PC-9 (cell line): ENCODE measurements around the gene FOXP1. TPM values are rescaled to one million over a fixed set of nuclear protein-coding genes. Genes with fewer than 3 reads are reported as not detected.

Source experiments
- BruUV-seq: library from RNA; stranded (reverse); fragments of 400-500 nt; replicated peaks from 2 replicates; lab custom pipeline; 2021; lab: Mats Ljungman, UMichigan
- CTCF ChIA-PET: fragments of 300-600 bp; sonication (Branson Sonifier 250); formaldehyde crosslinking; loops from one replicate; lab custom pipeline; 2022; ENCODE audit warnings: antibody characterized with exemption; lab: Charles Lee
- POLR2A ChIA-PET: fragments of 300-600 bp; sonication (Branson Sonifier 250); formaldehyde crosslinking; loops from one replicate; lab custom pipeline; 2022; ENCODE audit warnings: antibody characterized with exemption; ENCODE audit not compliant: unreplicated experiment; lab: Charles Lee
- DNase-seq, 2 experiments: peaks; one replicate each; pipeline versions ENCODE4 v3.0.0 to v3.0.0-alpha.2; 2015 to 2022; ENCODE audit warnings: mixed read lengths in 1 of 2
- H2AFZ ChIP-seq: fragments of 200-600 bp; sonication (generic); 2 replicates; pipeline ENCODE4 v1.8.1; 2017; ENCODE audit warnings: antibody characterized with exemption
- H3F3A ChIP-seq: fragments of 200-600 bp; sonication (generic); 2 replicates; pipeline ENCODE4 v1.8.1; 2017; ENCODE audit warnings: antibody characterized with exemption, mild to moderate bottlenecking, low read depth; ENCODE audit not compliant: insufficient read depth
- H3K27ac ChIP-seq: fragments of 200-600 bp; sonication (generic); 2 replicates; pipeline ENCODE4 v1.6.1; 2016; ENCODE audit warnings: mixed run types
- H3K27me3 ChIP-seq: fragments of 200-600 bp; sonication (generic); 2 replicates; pipeline ENCODE4 v1.6.1; 2016; ENCODE audit warnings: low read depth, mixed run types; ENCODE audit not compliant: insufficient read depth
- H3K36me3 ChIP-seq: fragments of 200-600 bp; sonication (generic); 2 replicates; pipeline ENCODE4 v1.6.1; 2016; ENCODE audit warnings: low read depth, mixed run types
- H3K4me1 ChIP-seq: fragments of 200-600 bp; sonication (generic); replicated peaks from 2 replicates; pipeline ENCODE4 v1.6.1; 2016; ENCODE audit warnings: mixed run types; ENCODE audit not compliant: insufficient read depth
- H3K4me2 ChIP-seq: fragments of 200-600 bp; sonication (generic); 2 replicates; pipeline ENCODE4 v1.6.1; 2017; ENCODE audit warnings: mixed run types
- H3K4me3 ChIP-seq: fragments of 200-600 bp; sonication (generic); 2 replicates; pipeline ENCODE4 v1.6.1; 2016; ENCODE audit warnings: mixed run types
- H3K79me2 ChIP-seq: fragments of 200-600 bp; sonication (generic); 2 replicates; pipeline ENCODE4 v1.6.1; 2017; ENCODE audit warnings: low read depth, mixed run types
- H3K9me2 ChIP-seq: fragments of 200-600 bp; sonication (generic); 2 replicates; pipeline ENCODE4 v1.8.1; 2017; ENCODE audit warnings: mild to moderate bottlenecking; ENCODE audit not compliant: insufficient read depth
- H3K9me3 ChIP-seq: fragments of 200-600 bp; sonication (generic); 2 replicates; pipeline ENCODE4 v1.8.1; 2016; ENCODE audit warnings: low read depth; ENCODE audit not compliant: insufficient read depth
- H4K20me1 ChIP-seq: fragments of 200-600 bp; sonication (generic); 2 replicates; pipeline ENCODE4 v1.8.1; 2017; ENCODE audit not compliant: insufficient read depth
- EZH2 ChIP-seq: fragments of 200-600 bp; sonication (generic); IDR thresholded peaks from 2 replicates; pipeline ENCODE4 v1.8.0; 2017; ENCODE audit warnings: antibody characterized with exemption, low read depth
- intact Hi-C: fragments of 100-400 bp; cut with micrococcal nuclease; formaldehyde crosslinking; loops from one replicate; pipeline ENCODE4 v1.10.0; 2022; ENCODE audit not compliant: unreplicated experiment
- total RNA-seq: library from RNA; stranded (reverse); gene quantifications from 2 replicates; pipeline ENCODE4 v1.2.3, GENCODE V29; 2021
- TF ChIP-seq, protein P1 (sequence below): fragments of 200-600 bp; sonication (generic); conservative IDR thresholded peaks from 2 replicates; pipeline ENCODE4 v1.6.1; 2017; ENCODE audit warnings: mixed run types, antibody characterized with exemption, mild to moderate bottlenecking, moderate library complexity

FOXP1 gene
- total RNA-seq, 1 experiment from 2014 or later: 33.3 TPM

DNA sequence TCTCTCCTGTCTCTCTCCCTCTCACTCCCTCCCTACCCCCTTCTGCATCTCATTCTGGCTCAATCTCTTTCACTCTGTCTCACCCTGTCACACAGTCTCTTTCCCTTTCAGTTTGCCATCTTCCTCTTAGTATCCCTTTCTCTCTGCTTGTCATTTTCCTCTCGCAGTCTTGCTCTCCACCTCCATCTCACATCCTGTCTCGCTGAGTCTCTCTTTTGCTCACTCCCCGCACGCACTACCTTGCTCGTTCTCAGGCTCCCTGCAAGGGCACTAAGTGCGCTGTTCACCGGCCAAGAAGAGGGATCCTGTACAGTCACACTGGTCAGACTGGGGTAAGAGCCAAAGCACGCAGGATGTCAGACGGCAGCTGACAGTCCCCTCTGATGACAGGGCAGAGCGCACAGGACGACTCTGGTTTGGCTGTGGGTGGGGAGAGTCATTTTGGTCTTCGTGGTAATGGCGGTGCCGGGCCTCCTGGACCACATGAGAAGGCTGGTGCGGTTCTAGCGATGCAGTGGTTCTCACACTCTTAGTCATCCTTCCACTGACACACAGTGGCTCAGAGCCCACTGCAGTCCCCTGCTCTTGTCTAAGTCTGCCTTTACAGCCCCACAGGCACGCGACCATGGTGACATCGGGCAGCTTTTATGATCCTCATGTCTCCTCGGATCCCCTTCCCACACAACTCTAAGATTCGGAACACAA, 356.8 kb downstream of the FOXP1 start:
- Histone ChIP-seq H3K4me3 (no peak overlapping the region), H3K27me3 (no peaks in the 10 kb centered on the region), H3F3A (no peaks in the 10 kb centered on the region), H3K9me2 (no peaks in the 10 kb centered on the region), H2AFZ (no peak overlapping the region), H3K36me3 (no peaks in the 10 kb centered on the region), H3K4me2 (no peak overlapping the region), H3K4me1 (no peaks in the 10 kb centered on the region), H3K9me3 (no peaks in the 10 kb centered on the region), H3K27ac (no peak overlapping the region), H4K20me1 (no peaks in the 10 kb centered on the region), H3K79me2 (no peaks in the 10 kb centered on the region)
- TF ChIP-seq, protein P1, sequence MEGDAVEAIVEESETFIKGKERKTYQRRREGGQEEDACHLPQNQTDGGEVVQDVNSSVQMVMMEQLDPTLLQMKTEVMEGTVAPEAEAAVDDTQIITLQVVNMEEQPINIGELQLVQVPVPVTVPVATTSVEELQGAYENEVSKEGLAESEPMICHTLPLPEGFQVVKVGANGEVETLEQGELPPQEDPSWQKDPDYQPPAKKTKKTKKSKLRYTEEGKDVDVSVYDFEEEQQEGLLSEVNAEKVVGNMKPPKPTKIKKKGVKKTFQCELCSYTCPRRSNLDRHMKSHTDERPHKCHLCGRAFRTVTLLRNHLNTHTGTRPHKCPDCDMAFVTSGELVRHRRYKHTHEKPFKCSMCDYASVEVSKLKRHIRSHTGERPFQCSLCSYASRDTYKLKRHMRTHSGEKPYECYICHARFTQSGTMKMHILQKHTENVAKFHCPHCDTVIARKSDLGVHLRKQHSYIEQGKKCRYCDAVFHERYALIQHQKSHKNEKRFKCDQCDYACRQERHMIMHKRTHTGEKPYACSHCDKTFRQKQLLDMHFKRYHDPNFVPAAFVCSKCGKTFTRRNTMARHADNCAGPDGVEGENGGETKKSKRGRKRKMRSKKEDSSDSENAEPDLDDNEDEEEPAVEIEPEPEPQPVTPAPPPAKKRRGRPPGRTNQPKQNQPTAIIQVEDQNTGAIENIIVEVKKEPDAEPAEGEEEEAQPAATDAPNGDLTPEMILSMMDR: no peak
- no peak for TF ChIP-seq EZH2
- CTCF ChIA-PET: no interaction called here
- POLR2A ChIA-PET: no interaction called here
- DNase-seq: no peak
- no TSS peak for BruUV-seq
- intact Hi-C loops: no loop called here

DNA sequence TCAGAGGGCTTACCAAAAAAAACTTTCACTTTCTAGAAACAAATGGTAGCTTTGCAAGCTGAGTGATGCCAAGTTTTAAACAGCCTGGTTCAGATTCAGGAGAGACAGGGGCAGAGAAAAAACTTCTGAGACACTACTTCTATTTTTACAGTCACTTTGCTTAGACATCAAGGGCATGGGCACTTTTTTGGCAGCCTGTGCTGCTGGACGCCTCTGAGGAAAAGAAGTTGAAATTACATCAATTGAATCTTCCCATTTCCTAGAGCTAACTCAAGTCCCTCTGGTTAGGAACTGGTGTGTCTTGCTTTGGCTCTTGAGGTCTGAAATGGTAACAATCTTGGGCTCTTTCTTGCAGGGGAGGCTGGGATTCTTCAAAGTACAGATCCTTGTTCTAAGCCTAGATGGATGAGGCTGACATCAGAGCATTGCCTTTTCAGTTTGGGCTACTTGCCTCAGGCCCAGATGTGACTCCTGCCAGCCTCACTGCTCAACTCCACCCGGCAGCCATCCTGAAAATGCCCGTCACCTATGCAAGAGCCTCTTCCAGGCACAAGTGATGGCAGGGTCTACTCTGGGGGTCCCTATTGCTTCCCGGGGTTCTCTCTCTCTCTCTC, 357.5 kb downstream of the FOXP1 start:
- POLR2A ChIA-PET: no interaction called here
- H3K4me3 ChIP-seq: no peak overlapping the region
- no peak overlapping the region for H2AFZ ChIP-seq
- TF ChIP-seq EZH2: no peak
- TF ChIP-seq, protein P1: no peak
- no peak for DNase-seq
- no TSS peak for BruUV-seq
- no peaks in the 10 kb centered on the region for H3K79me2 ChIP-seq
- H3K9me2 ChIP-seq: no peaks in the 10 kb centered on the region
- H3K27me3 ChIP-seq: no peaks in the 10 kb centered on the region
- no peaks in the 10 kb centered on the region for H4K20me1 ChIP-seq
- no peaks in the 10 kb centered on the region for H3K4me1 ChIP-seq
- H3K4me2 ChIP-seq: no peak overlapping the region
- CTCF ChIA-PET: no interaction called here
- no peaks in the 10 kb centered on the region for H3K9me3 ChIP-seq
- no peaks in the 10 kb centered on the region for H3K36me3 ChIP-seq
- no peak overlapping the region for H3K27ac ChIP-seq
- intact Hi-C loops: no loop called here
- no peaks in the 10 kb centered on the region for H3F3A ChIP-seq

DNA sequence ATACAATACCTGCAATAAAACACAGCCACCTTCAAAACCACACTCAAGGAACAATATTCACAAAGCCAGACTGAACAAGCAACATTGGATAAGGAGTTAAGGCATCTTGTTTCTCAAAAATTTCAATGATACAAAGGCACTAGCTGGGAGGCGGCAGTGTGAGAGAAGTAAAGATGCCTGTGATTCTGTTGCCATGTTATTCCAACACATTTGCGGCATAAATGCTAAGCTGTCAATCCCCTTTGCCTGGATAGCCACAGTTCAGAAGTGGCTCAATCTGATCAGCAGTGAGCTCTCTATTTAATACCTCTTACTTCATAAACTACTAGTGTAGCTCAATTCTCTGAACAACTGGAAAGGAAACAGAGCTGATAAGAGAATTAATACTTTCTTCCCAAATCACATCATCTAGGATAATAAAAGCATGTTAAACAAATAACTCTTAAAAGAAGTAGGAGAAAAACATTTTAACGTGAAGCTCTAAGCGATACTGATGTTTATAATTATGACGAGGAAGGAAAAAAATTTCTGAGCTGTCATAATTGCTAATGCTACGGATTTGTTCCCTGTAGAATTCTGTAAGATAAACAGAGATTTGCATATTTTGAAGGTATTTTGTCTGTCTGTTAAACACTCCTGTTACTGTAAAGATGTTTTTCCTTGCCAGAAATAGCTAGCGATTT, 358.4 kb downstream of the FOXP1 start:
- CTCF ChIA-PET: no interaction called here
- Histone ChIP-seq H3K9me3 (no peaks in the 10 kb centered on the region), H3K9me2 (no peaks in the 10 kb centered on the region), H3K27ac (no peak overlapping the region), H2AFZ (no peak overlapping the region), H3K4me3 (no peak overlapping the region), H3K27me3 (no peaks in the 10 kb centered on the region), H4K20me1 (no peaks in the 10 kb centered on the region), H3K4me2 (no peak overlapping the region), H3K79me2 (no peaks in the 10 kb centered on the region), H3K36me3 (no peaks in the 10 kb centered on the region), H3K4me1 (no peaks in the 10 kb centered on the region), H3F3A (no peaks in the 10 kb centered on the region)
- DNase-seq: no peak
- POLR2A ChIA-PET: no interaction called here
- TF ChIP-seq EZH2: no peak
- TF ChIP-seq, protein P1: no peak
- intact Hi-C loops: no loop called here
- BruUV-seq: no TSS peak
